ENCODE data around the gene ZBED4.
"Not testable (repeated sequence)": the region's sequence is repeated elsewhere in the genome, so short reads cannot be mapped to it uniquely, and the experiment has no call there.

ZBED4 gene

GRCh38 chr22:49852898-49853894, at the start of gene ZBED4:
Gene ZBED4, plus strand, starts transcription at chr22:49853844. Its CDS starts 29,819 bp downstream, at chr22:49883663.
- peak; percentile 92 for DNase-seq

- no peak for DNase-seq
Observed at GRCh38 chr22:49807129-49807528, 46.5 kb upstream of the ZBED4 start.

- DNase-seq, result no peak
Observed at GRCh38 chr22:49807780-49808708, 45.6 kb upstream of the ZBED4 start.

GRCh38 chr22:49810363-49811019, 43.2 kb upstream of the ZBED4 start:
- DNase-seq, result no peak

GRCh38 chr22:49811020-49811791, 42.4 kb upstream of the ZBED4 start:
- no peak for DNase-seq

- DNase-seq, result peak; percentile 41
Observed at GRCh38 chr22:49812838-49813237, 40.8 kb upstream of the ZBED4 start.

- DNase-seq, result no peak
Observed at GRCh38 chr22:49814164-49814686, 39.4 kb upstream of the ZBED4 start.

GRCh38 chr22:49814856-49815255, 38.8 kb upstream of the ZBED4 start:
- no peak for DNase-seq

GRCh38 chr22:49815641-49816091, 38.0 kb upstream of the ZBED4 start:
- DNase-seq, result no peak

- no peak for DNase-seq
Observed at GRCh38 chr22:49817359-49817758, 36.3 kb upstream of the ZBED4 start.

GRCh38 chr22:49820984-49821383, 32.7 kb upstream of the ZBED4 start:
- DNase-seq, result no peak

GRCh38 chr22:49821741-49822140, 31.9 kb upstream of the ZBED4 start:
- not testable (repeated sequence) for DNase-seq

GRCh38 chr22:49823289-49824045, 30.2 kb upstream of the ZBED4 start:
- DNase-seq, result no peak

- no peak for DNase-seq
Observed at GRCh38 chr22:49824185-49824925, 29.3 kb upstream of the ZBED4 start.

GRCh38 chr22:49824936-49825335, 28.7 kb upstream of the ZBED4 start:
- no peak for DNase-seq

GRCh38 chr22:49825436-49825835, 28.2 kb upstream of the ZBED4 start:
- DNase-seq, result peak; percentile 43

GRCh38 chr22:49825944-49826602, 27.6 kb upstream of the ZBED4 start:
- no peak for DNase-seq

- DNase-seq, result peak; percentile 36
Observed at GRCh38 chr22:49826603-49827270, 26.9 kb upstream of the ZBED4 start.

- DNase-seq, result no peak
Observed at GRCh38 chr22:49827271-49827852, 26.3 kb upstream of the ZBED4 start.

Data from HCEC 1CT (cell line).